Epithelial cell of esophagus (primary cell): ENCODE measurements around the gene TMEM107.

Experiments used
- DNase-seq: peaks from one replicate; pipeline ENCODE4 v3.0.0; 2010; ENCODE audit warnings: low read depth
- H3K4me3 ChIP-seq: 2 replicates; pipeline ENCODE4 v1.5.1; 2011; ENCODE audit warnings: mild to moderate bottlenecking, low read length, control low read depth
- CTCF ChIP-seq: IDR thresholded peaks from 2 replicates; pipeline ENCODE4 v1.5.1; 2011; ENCODE audit warnings: low read depth, mild to moderate bottlenecking, low read length, control low read depth, inconsistent platforms; ENCODE audit not compliant: insufficient read depth; ENCODE audit errors: missing control alignments

TMEM107 gene

DNA sequence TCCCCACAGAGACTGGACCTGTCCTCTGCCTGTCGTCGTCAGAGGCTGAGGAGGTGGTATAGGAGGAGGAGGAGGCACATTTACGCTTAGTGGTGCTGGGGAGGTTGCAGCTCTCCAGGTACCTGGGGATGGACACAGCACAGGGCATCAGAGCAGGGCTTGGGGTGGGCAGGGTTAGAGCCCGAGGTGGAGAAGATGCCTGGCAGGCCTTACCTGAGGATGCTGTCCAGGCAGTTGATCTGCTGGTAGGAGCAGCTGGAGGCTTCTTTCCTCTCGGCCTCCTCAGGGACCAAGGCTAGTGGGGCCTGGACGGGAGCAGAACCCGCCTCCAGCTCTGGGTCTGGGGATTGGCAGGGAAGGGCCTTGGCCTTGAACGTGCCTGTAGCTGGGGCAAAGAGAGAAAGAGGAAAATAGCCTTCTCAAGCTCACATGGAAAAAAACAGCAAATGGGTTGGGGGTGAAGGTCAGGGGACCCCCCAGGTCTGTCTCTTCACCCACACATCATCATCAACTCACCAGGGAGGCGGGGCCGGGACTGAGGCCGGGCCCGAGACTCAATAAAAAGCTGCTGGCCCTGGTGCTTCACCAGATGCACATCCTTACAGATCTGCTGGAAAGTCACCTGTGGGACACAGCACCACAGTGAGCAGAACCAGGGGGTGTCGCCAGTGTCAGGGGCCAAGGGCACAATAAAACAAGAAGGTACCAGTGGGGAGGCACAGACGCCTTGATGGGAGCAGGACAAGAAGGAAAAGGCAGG lies 29.6 kb downstream of the TMEM107 start:
- TF ChIP-seq CTCF: no peak
- no peak for DNase-seq
- H3K4me3 ChIP-seq: no peak overlapping the region

- no peak for TF ChIP-seq CTCF
- no peak for DNase-seq
- H3K4me3 ChIP-seq: no peak overlapping the region
Measured at GRCh38 chr17:8145811-8146210, 30.4 kb downstream of the TMEM107 start.

DNA sequence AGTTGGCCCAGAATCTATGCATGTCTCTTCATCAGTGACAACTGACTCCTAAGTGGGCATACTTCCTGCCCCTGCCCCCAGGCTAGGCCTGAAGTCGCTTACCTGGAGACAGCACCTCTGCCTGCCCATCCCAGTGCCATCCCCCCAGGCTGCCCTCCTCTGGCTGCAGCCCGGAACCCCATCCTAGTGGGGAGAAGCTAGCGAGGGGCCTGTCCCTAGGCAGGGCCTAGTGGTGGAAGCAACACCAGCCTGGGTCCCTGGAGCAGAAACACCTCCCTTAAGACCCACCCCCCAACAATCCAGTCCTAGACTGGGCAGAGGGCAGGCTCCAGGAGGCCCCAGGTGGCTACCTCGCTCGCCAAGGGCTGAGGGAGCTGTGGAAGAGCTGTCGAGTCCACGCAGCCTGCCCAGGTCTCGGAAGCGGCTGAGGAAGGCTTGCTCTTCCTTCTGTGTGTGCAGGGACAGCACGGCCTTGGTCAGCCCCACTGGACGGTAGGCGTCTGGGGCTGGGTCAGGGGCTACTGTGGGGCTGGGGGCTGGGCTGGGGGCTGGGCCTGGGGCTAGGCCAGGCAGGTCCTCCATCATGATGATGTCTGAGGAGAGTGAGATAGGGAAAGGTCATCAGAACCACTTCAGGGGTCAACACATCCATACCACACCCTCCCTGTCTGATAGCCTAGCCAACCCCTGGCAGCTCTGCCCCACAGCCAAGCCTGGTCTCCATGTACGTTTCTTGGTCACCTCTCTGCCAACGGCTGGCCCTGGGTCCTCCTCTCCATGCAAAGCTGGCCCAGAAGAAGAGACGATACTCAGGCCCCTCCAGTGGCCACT lies 31.6 kb downstream of the TMEM107 start:
- no peak for DNase-seq
- H3K4me3 ChIP-seq: no peak overlapping the region

GRCh38 chr17:8143581-8144400 lies 32.4 kb downstream of the TMEM107 start:
- TF ChIP-seq CTCF: no peak
- no peak for DNase-seq
- no peak overlapping the region for H3K4me3 ChIP-seq

More for the DNA sequence above, 31.6 kb downstream of the TMEM107 start:
- TF ChIP-seq CTCF: no peak

- TF ChIP-seq CTCF: no peak
- no peak for DNase-seq
- H3K4me3 ChIP-seq: no peak overlapping the region
Measured at GRCh38 chr17:8142887-8143580, 33.1 kb downstream of the TMEM107 start.

GRCh38 chr17:8142158-8142886 lies 33.9 kb downstream of the TMEM107 start:
- H3K4me3 ChIP-seq: no peak overlapping the region
- no peak for TF ChIP-seq CTCF
- DNase-seq: no peak
